Measurements from ENCODE around the gene ZFAND3.

GRCh38 chr6:38155621-38156204, 336.2 kb downstream of the ZFAND3 start:
- TF ChIP-seq POLR2AphosphoS5 (IDR thresholded peaks at IDR 0.05) (no peak), CTCF (IDR thresholded peaks at IDR 0.05) (no peak), POLR2A (IDR thresholded peaks at IDR 0.05) (no peak)

Measured in upper lobe of left lung (tissue), 4 donors.